Measurements from ENCODE around the gene ADNP2.

ADNP2 gene

DNA sequence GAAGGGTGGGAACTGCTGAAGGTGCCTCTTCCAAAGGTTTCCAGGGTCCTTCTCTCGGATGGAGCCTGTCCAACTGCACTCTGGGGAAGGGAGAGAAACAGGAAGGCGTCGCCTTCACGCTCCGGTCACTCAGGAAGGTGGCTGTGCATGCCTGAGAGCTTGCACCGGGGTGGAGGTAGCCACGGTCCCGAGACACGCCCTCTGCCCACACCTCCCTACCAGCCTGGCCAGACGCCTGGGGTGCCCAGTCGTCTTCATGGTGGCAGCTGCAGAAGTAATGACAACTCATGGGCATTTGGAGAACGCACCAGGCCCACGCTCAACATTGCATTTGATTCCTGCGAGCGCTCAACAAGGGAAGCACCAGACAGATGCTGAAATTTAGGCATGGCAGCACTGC lies 59.9 kb downstream of the ADNP2 start:
- no peak overlapping the region for H2AFZ ChIP-seq (ENCODE audit: low read length)

DNA sequence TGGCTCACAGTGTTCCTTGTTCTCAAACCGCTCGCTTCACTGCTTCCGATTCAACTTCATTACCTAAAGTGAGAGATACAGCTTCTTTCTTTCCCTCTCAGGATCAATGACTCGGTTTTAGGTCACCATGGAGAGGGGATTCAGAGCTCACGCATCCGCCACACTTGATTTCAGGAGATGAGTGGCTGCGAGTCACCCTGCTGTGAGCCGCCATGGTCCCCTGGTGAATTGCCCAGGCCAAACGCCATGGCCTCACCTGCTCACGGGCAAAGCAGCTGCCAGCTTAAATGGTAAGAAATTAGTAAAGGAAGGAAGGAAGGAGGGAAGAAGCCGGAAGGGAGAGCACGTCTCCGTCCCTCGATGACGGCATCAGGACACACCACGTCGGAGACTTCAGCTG lies 60.5 kb downstream of the ADNP2 start:
- Histone ChIP-seq H3K4me1 (ENCODE audit: insufficient read depth, low read length, poor library complexity, severe bottlenecking) (no peaks in the 10 kb centered on the region), H3K4me3 (ENCODE audit: low read length, poor library complexity, severe bottlenecking) (no peak overlapping the region), H3F3A (ENCODE audit: low read depth) (no peaks in the 10 kb centered on the region), H3K9me3 (ENCODE audit: insufficient read depth, low read depth, low read length) (peaks cover 7% of the 10 kb centered on the region; the same call in 1 of the 2 replicates), H3K27me3 (ENCODE audit: insufficient read depth, low read length, poor library complexity, severe bottlenecking) (no peaks in the 10 kb centered on the region), H3K4me2 (ENCODE audit: low read depth, low read length, poor library complexity, severe bottlenecking) (no peak overlapping the region), H3K9me2 (replicated peaks; ENCODE audit: low read depth, low read length) (no peaks in the 10 kb centered on the region), H3K9ac (ENCODE audit: low read depth, low read length, poor library complexity, severe bottlenecking) (no peak overlapping the region), H4K20me1 (ENCODE audit: insufficient read depth, low read length, poor library complexity, severe bottlenecking) (no peaks in the 10 kb centered on the region), H3K79me2 (ENCODE audit: insufficient read depth, low read length) (no peaks in the 10 kb centered on the region), H2AFZ (ENCODE audit: low read length) (no peak overlapping the region), H3K36me3 (ENCODE audit: insufficient read depth, low read length) (no peaks in the 10 kb centered on the region)
- TF ChIP-seq, protein P1, sequence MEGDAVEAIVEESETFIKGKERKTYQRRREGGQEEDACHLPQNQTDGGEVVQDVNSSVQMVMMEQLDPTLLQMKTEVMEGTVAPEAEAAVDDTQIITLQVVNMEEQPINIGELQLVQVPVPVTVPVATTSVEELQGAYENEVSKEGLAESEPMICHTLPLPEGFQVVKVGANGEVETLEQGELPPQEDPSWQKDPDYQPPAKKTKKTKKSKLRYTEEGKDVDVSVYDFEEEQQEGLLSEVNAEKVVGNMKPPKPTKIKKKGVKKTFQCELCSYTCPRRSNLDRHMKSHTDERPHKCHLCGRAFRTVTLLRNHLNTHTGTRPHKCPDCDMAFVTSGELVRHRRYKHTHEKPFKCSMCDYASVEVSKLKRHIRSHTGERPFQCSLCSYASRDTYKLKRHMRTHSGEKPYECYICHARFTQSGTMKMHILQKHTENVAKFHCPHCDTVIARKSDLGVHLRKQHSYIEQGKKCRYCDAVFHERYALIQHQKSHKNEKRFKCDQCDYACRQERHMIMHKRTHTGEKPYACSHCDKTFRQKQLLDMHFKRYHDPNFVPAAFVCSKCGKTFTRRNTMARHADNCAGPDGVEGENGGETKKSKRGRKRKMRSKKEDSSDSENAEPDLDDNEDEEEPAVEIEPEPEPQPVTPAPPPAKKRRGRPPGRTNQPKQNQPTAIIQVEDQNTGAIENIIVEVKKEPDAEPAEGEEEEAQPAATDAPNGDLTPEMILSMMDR (conservative IDR thresholded peaks at IDR 0.05; ENCODE audit: low read length), result no peak
- TF ChIP-seq EZH2phosphoT487 (IDR thresholded peaks at IDR 0.05; ENCODE audit: borderline replicate concordance), result no peak

More for the DNA sequence above, 59.9 kb downstream of the ADNP2 start:
- TF ChIP-seq, protein P1 (conservative IDR thresholded peaks at IDR 0.05; ENCODE audit: low read length), result no peak
- TF ChIP-seq EZH2phosphoT487 (IDR thresholded peaks at IDR 0.05; ENCODE audit: borderline replicate concordance), result no peak
- H3K27me3 ChIP-seq (ENCODE audit: insufficient read depth, low read length, poor library complexity, severe bottlenecking), result no peaks in the 10 kb centered on the region
- H3K9me3 ChIP-seq (ENCODE audit: insufficient read depth, low read depth, low read length), result peaks cover 7% of the 10 kb centered on the region; the same call in 1 of the 2 replicates
- no peaks in the 10 kb centered on the region for H4K20me1 ChIP-seq (ENCODE audit: insufficient read depth, low read length, poor library complexity, severe bottlenecking)
- H3K4me1 ChIP-seq (ENCODE audit: insufficient read depth, low read length, poor library complexity, severe bottlenecking), result no peaks in the 10 kb centered on the region
- no peaks in the 10 kb centered on the region for H3F3A ChIP-seq (ENCODE audit: low read depth)
- no peak overlapping the region for H3K4me2 ChIP-seq (ENCODE audit: low read depth, low read length, poor library complexity, severe bottlenecking)
- H3K9ac ChIP-seq (ENCODE audit: low read depth, low read length, poor library complexity, severe bottlenecking), result no peak overlapping the region
- H3K4me3 ChIP-seq (ENCODE audit: low read length, poor library complexity, severe bottlenecking), result no peak overlapping the region
- no peaks in the 10 kb centered on the region for H3K9me2 ChIP-seq (replicated peaks; ENCODE audit: low read depth, low read length)
- H3K36me3 ChIP-seq (ENCODE audit: insufficient read depth, low read length), result no peaks in the 10 kb centered on the region
- no peaks in the 10 kb centered on the region for H3K79me2 ChIP-seq (ENCODE audit: insufficient read depth, low read length)

DNA sequence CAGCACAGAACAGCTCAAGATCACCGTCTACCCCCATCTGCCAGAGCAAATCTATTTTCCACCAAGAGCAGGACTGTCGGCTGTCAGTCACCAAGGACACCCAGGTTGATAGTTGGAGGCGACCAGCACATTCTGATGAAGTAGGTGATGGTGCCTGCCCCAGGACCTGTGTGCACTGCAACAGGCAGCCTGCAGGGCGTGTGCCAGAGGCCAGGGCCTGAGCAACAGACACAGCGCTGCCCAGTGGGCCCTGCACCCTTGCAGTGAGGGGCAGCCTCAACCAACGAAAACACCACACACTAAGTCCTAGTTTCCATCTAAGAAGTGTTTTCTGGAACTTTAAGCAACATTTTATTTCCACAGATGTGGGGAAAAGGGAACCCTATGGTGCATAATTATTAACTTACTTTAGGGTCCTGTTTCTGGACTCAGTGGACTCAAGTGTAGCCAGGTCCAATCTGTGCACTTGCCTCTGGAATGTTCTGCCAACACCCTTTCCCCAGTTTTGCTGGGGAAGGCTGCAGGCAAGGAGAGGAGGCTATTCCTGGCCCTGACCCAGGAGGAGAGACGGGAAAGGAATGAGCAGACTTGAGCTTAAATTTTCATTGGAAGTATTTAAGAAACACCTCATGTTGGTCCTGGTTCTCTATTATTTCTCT lies 61.5 kb downstream of the ADNP2 start:
- Histone ChIP-seq H3K9me3 (ENCODE audit: insufficient read depth, low read depth, low read length) (peaks cover 7% of the 10 kb centered on the region; the same call in 1 of the 2 replicates), H4K20me1 (ENCODE audit: insufficient read depth, low read length, poor library complexity, severe bottlenecking) (no peaks in the 10 kb centered on the region), H3K27me3 (ENCODE audit: insufficient read depth, low read length, poor library complexity, severe bottlenecking) (no peaks in the 10 kb centered on the region), H3K9me2 (replicated peaks; ENCODE audit: low read depth, low read length) (no peaks in the 10 kb centered on the region), H3K4me2 (ENCODE audit: low read depth, low read length, poor library complexity, severe bottlenecking) (no peak overlapping the region), H3K4me3 (ENCODE audit: low read length, poor library complexity, severe bottlenecking) (no peak overlapping the region), H3F3A (ENCODE audit: low read depth) (no peaks in the 10 kb centered on the region), H2AFZ (ENCODE audit: low read length) (no peak overlapping the region), H3K36me3 (ENCODE audit: insufficient read depth, low read length) (no peaks in the 10 kb centered on the region), H3K79me2 (ENCODE audit: insufficient read depth, low read length) (no peaks in the 10 kb centered on the region), H3K9ac (ENCODE audit: low read depth, low read length, poor library complexity, severe bottlenecking) (no peak overlapping the region), H3K4me1 (ENCODE audit: insufficient read depth, low read length, poor library complexity, severe bottlenecking) (peaks cover 7% of the 10 kb centered on the region)
- no peak for TF ChIP-seq EZH2phosphoT487 (IDR thresholded peaks at IDR 0.05; ENCODE audit: borderline replicate concordance)
- TF ChIP-seq, protein P1 (conservative IDR thresholded peaks at IDR 0.05; ENCODE audit: low read length), result no peak
